K562 (cell line): Measurements from ENCODE around the gene RTF1. TPM values are rescaled to one million over a fixed set of nuclear protein-coding genes. Genes with fewer than 3 reads are reported as not detected.

Experiments used
- ATAC-seq: fragments of 200-7000 bp; cut with Tn5 transposase; 3 replicates; pipeline ENCODE4 v1.9.1; 2020; ENCODE audit warnings: moderate library complexity
- BruUV-seq: library from RNA; stranded (reverse); fragments of 400-500 nt; replicated peaks from 2 replicates; lab custom pipeline; 2021; lab: Mats Ljungman, UMichigan
- CTCF ChIA-PET: fragments of 300-600 bp; formaldehyde crosslinking; extraction: SDS; loops from one replicate; lab custom pipeline; 2021; ENCODE audit warnings: low intra/inter-chr PET ratio; lab: Yijun Ruan, JAX
- POLR2A ChIA-PET: fragments of 300-600, 350-650 bp; sonication (Branson Sonifier 250); formaldehyde crosslinking; extraction: SDS; loops from one replicate; lab custom pipeline; 2021; ENCODE audit warnings: antibody characterized with exemption, inconsistent platforms; lab: Yijun Ruan, JAX
- DNase-seq, 4 experiments: peaks; one replicate each; pipeline versions ENCODE4 v3.0.0 to v3.0.0-alpha.2; 2011 to 2018; ENCODE audit warnings: low spot score in 3 of 4, mixed read lengths in 3 of 4; ENCODE audit errors: extremely low read depth in 1 of 4
- FAIRE-seq: peaks from 2 replicates; lab custom pipeline; 2011; peaks lifted over from hg19 to GRCh38; lab: Jason Lieb, UNC
- H2AFZ ChIP-seq: 2 replicates; pipeline ENCODE4 v1.6.0; 2011; ENCODE audit warnings: low read depth, low read length, control low read depth, inconsistent platforms
- H3K27ac ChIP-seq: fragments of 200-600 bp; 3 replicates; pipeline ENCODE4 v1.8.0; 2011; ENCODE audit warnings: low read depth, mild to moderate bottlenecking, control low read depth, inconsistent platforms, low read length, moderate library complexity, mixed read lengths; ENCODE audit errors: extremely low read depth
- H3K27me3 ChIP-seq, 2 experiments: fragments of 300-600 bp in 1 of 2; 2 replicates in 1 of 2; 3 replicates in 1 of 2; pipeline versions ENCODE4 v1.6.0 to v1.8.0; 2011; ENCODE audit warnings: inconsistent platforms in 2 of 2, low read length in 2 of 2, mild to moderate bottlenecking in 1 of 2, mixed read lengths in 1 of 2, moderate library complexity in 1 of 2; ENCODE audit not compliant: control insufficient read depth in 2 of 2, insufficient read depth in 2 of 2
- H3K36me3 ChIP-seq: fragments of 300-600 bp; 3 replicates; pipeline ENCODE4 v1.8.0; 2011; ENCODE audit warnings: mild to moderate bottlenecking, low read length, inconsistent platforms; ENCODE audit not compliant: control insufficient read depth, insufficient read depth
- H3K4me1 ChIP-seq, 2 experiments: fragments of 200-600 bp in 1 of 2; replicated peaks in 1 of 2; 2 replicates in 1 of 2; 3 replicates in 1 of 2; pipeline versions ENCODE4 v1.5.1 to v1.8.0; 2011; ENCODE audit warnings: inconsistent platforms in 2 of 2, low read length in 2 of 2, mild to moderate bottlenecking in 1 of 2, mixed read lengths in 1 of 2, moderate library complexity in 1 of 2; ENCODE audit not compliant: control insufficient read depth in 2 of 2, insufficient read depth in 2 of 2
- H3K4me2 ChIP-seq: 2 replicates; pipeline ENCODE4 v1.6.1; 2011; ENCODE audit warnings: low read length, control low read depth, inconsistent platforms, mixed read lengths; ENCODE audit not compliant: insufficient read depth
- H3K4me3 ChIP-seq: fragments of 200-600 bp; sonication (generic), shearing (Covaris generic); 2 replicates; pipeline ENCODE4 v1.5.1; 2016; ENCODE audit warnings: control low read depth, inconsistent platforms
- H3K79me2 ChIP-seq: fragments of 200-600 bp; 3 replicates; pipeline ENCODE4 v1.8.0; 2011; ENCODE audit warnings: low read length, inconsistent platforms; ENCODE audit not compliant: control insufficient read depth, insufficient read depth
- H3K9ac ChIP-seq, 2 experiments: 2 replicates each; pipeline versions ENCODE4 v1.6.0 to v1.6.1; 2011; ENCODE audit warnings: low read depth in 2 of 2, low read length in 2 of 2, control low read depth in 1 of 2, inconsistent platforms in 1 of 2, mild to moderate bottlenecking in 1 of 2, mixed read lengths in 1 of 2; ENCODE audit not compliant: insufficient read depth in 1 of 2
- H3K9me1 ChIP-seq: one replicate; pipeline ENCODE4 v1.6.0; 2011; ENCODE audit warnings: inconsistent platforms, mild to moderate bottlenecking, low read length, moderate library complexity; ENCODE audit not compliant: control insufficient read depth, insufficient read depth
- H3K9me3 ChIP-seq: replicated peaks from 2 replicates; pipeline ENCODE4 v1.5.1; 2011; ENCODE audit warnings: low read depth, low read length, inconsistent platforms; ENCODE audit not compliant: control insufficient read depth, insufficient read depth
- H4K20me1 ChIP-seq: replicated peaks from 2 replicates; pipeline ENCODE4 v1.6.1; 2011; ENCODE audit warnings: low read length, inconsistent platforms, mixed read lengths; ENCODE audit not compliant: control insufficient read depth, insufficient read depth
- POLR2G ChIP-seq: fragments of 200-400 bp; formaldehyde crosslinking; IDR thresholded peaks from 2 replicates; pipeline ENCODE4 v1.6.1; 2017; ENCODE audit warnings: low read depth, mild to moderate bottlenecking, antibody characterized with exemption, low read length, moderate library complexity
- PTTG1 ChIP-seq: fragments of 450-650 bp; IDR thresholded peaks from 2 replicates; pipeline ENCODE4 v1.6.1; 2016; ENCODE audit warnings: low read depth, mild to moderate bottlenecking, missing genetic modification characterization, missing compliant biosample characterization
- SIN3B ChIP-seq: fragments of 450-650 bp; IDR thresholded peaks from 2 replicates; pipeline ENCODE4 v1.6.1; 2017; ENCODE audit warnings: low read depth, mild to moderate bottlenecking, moderate library complexity
- ZBTB26 ChIP-seq: fragments of 450-650 bp; formaldehyde crosslinking; IDR thresholded peaks from 2 replicates; pipeline ENCODE4 v1.4.0; 2022; ENCODE audit warnings: missing genetic modification characterization
- ZNF3 ChIP-seq: fragments of 250-450 bp; sonication (Bioruptor Pico); IDR thresholded peaks from 2 replicates; pipeline ENCODE4 v1.5.0; 2021; ENCODE audit warnings: mild to moderate bottlenecking, moderate library complexity
- WGBS: fragments of 100-300 bp; shearing (Covaris generic); methylation state at CpG from one replicate; pipeline ENCODE4 v1.1.6; 2016; ENCODE audit warnings: low coverage, mixed read lengths; ENCODE audit not compliant: insufficient coverage; ENCODE audit errors: missing lambda C conversion rate; 5-methylcytosine and 5-hydroxymethylcytosine counted together
- in situ Hi-C: fragments of 300-500 bp; cut with MboI; formaldehyde crosslinking; loops from 4 replicates; pipeline ENCODE4 v1.15.0; 2018; ENCODE audit warnings: inconsistent platforms, mixed read lengths
- intact Hi-C: fragments of 100-400 bp; cut with micrococcal nuclease; formaldehyde crosslinking; loops from 2 replicates; pipeline ENCODE4 v1.14.2; 2022
- polyA plus RNA-seq, 8 experiments: library from polyadenylated mRNA; depleted of rRNA in 4 of 8; stranded (reverse) in 5 of 8; unstranded in 3 of 8; fragments of >200 nt; fragmentation: Nextera tagmentation in 2 of 8; fragmentation: Illumina TruSeq in 1 of 8; extraction: Ambion mirVana in 2 of 8; extraction: Trizol in 1 of 8; gene quantifications; 2 replicates each; pipeline versions ENCODE4 v1.2.1 to v1.2.3, GENCODE V29; 2011 to 2014; ENCODE audit warnings: inconsistent platforms in 1 of 8, missing spikeins in 1 of 8
- total RNA-seq, 7 experiments: library from RNA; depleted of rRNA in 6 of 7; stranded (reverse); fragments of >200 nt in 6 of 7; fragmentation: Illumina TruSeq in 2 of 7; extraction: Trizol in 2 of 7; gene quantifications; 2 replicates each; pipeline versions ENCODE4 v1.2.1 to v1.2.3, GENCODE V29; 2011 to 2021; ENCODE audit warnings: low replicate concordance in 1 of 7

The RTF1 gene
- total and polyA plus RNA-seq, 9 of the 15 experiments (the other 6 are each of a cell fraction or from before 2014, with no cell fraction given): 7.6 to 69.5 (median 31.5) TPM

- H3K4me2 ChIP-seq: no peak overlapping the region
- no peak for DNase-seq
- no peak overlapping the region for H3K27ac ChIP-seq
- H3K4me3 ChIP-seq: no peak overlapping the region
- no peaks in the 10 kb centered on the region; a peak in 1 of 5 replicates for H3K4me1 ChIP-seq
- H3K36me3 ChIP-seq: peaks cover 24% of the 10 kb centered on the region; the same call in 2 of the 3 replicates
- no TSS peak for BruUV-seq
- intact Hi-C loops (no loop called here), in situ Hi-C loops (no loop called here)
- H3K9me1 ChIP-seq: no peaks in the 10 kb centered on the region
- TF ChIP-seq ZBTB26 (CRISPR knock-in tag): no peak
- TF ChIP-seq ZNF3 (CRISPR knock-in tag): no peak
- peak; percentile 32; the same call in 1 of the 2 replicates for TF ChIP-seq POLR2G
- no peak for TF ChIP-seq PTTG1 (tag)
- no peak for TF ChIP-seq SIN3B
- H3K79me2 ChIP-seq: no peaks in the 10 kb centered on the region
- H3K9me3 ChIP-seq: no peaks in the 10 kb centered on the region
- no peak overlapping the region for H2AFZ ChIP-seq
- ATAC-seq: peak; percentile 14
- H4K20me1 ChIP-seq: no peaks in the 10 kb centered on the region
- POLR2A ChIA-PET: interaction anchor here (0.6 to 0.9 kb wide), 2 partner anchors 15 to 560 kb away, joined by 3 read pairs; no protein-coding TSS in a partner anchor
- CTCF ChIA-PET: no interaction called here
- 84% methylated on average over 13 of the region's 13 CpGs for WGBS
- no peak for FAIRE-seq
- H3K9ac ChIP-seq: peak overlapping the region in 1 of 2 experiments; percentile 9; a peak in 1 of 4 replicates
- H3K27me3 ChIP-seq: no peaks in the 10 kb centered on the region
These were observed 88.0 kb downstream of the RTF1 start for GRCh38 chr15:41504751-41505492.
